NCI-H2107 (cell line): ENCODE measurements around the gene POLR2L.
A peak's percentile ranks its signal among the peaks of the same experiment; 100 is the strongest.

ENCODE experiments used
- DNase-seq: peaks from one replicate; lab custom pipeline; 2025; lab: John Stamatoyannopoulos, UW

The POLR2L gene

DNA sequence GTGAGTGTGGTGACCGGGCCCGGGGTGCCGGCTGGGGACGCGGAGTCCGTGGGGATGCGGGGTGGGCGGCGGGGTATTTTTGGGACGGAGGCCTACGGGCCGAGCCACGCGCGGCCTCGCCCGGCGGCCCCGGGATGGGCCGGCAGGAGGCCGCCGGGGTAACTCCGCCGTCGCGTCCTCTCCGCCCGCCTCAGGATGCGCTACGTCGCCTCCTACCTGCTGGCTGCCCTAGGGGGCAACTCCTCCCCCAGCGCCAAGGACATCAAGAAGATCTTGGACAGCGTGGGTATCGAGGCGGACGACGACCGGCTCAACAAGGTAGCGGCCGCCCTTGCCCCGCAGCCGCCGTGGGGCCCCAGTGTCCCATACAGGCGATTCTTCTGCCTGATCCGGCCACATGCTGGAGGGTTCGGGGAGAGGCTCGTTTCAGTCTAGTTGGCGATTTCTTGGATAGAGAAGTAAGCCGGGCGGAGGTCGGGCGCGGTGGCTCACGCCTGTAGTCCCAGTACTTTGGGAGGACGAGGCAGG is 32.2 kb downstream of the POLR2L start:
- DNase-seq = no peak

- peak; percentile 89 for DNase-seq
Observed at GRCh38 chr11:809287-810039, 32.9 kb downstream of the POLR2L start, which contains the start of gene RPLP2. RPLP2 (plus strand) TSS chr11:809967; CDS start chr11:810235, 268 bp downstream.

DNA sequence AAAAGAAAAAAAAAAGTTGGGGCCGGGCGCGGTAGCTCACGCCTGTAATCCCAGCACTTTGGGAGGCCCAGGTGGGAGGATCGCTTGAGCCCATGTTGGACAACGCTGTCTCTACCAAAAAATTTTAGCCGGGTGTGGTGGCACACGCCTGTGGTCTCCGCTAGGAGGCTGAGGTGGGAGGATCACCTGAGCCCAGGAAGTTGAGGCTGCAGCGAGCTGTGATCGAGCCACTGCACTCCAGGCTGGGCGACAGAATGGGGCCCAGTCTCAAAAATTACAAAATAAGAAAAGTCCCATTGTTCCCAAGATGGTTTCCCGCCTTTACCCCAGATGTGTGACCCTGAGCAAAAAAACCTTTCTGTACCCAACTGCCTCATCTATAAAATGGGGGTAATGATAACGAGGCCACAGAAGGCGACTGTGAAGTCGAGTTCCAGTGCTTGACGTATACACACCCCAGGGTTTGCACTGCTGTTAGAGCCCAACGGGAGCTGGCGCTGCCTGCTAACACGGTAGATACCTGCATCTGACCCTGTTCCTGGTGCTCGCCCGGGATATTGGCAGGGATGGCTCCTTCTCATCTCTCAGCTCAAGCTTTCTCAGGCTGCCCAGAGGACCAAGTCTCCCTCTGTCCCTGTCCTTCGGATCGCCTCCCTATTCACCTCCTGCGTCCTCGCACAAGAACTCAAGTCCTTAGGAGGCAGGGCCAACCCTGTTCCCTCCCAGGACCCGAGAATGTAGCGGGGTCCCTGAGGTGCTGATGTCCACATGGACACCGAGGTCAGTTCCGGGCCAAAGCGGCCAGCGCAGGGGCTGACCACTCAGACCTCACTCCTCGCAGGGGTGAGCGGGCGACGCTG is 33.7 kb downstream of the POLR2L start:
- no peak for DNase-seq

GRCh38 chr11:804599-804964 is 37.7 kb downstream of the POLR2L start:
- DNase-seq = no peak

DNA sequence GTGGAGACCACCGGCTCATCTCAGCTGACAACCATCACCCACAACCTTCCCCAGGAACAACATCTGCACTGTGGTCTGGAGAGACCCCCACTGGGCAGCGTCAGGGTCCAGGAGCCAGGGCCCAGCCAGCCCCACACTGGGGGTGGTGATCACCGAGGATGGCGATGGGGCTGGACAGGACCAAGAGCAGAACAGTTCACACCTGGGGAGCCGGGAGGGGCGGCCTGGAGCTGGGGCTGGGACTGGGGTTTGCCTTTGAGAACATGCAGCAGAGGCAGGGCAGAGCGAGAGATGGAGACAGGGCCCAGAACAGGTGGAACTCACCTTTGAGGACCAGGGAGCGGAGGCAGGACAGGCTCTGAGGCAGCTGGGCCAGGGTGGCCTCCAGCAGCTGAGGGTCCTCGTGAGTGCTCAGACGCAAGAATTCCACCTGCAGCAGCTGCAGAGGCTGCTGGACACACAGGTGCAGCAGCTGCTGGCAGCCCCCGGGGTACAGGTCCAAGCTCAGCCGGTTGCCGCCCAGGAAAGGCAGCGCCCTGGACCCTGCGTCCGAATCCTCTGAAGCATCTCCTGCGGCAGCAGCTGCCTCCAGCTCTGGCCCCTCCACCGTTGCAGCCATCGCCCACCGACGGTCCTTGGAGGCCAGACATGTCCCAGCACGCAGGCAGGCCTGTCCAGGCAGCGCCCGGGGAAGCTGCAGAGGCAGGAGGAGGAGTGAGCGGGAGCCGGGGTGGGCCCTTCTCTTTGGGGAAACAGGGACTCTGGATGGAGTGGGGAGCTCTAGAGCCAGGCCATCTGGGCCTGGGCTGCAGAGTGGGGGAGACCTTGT is 38.3 kb downstream of the POLR2L start:
- no peak for DNase-seq

- no peak for DNase-seq
Observed at GRCh38 chr11:803467-803742, 38.9 kb downstream of the POLR2L start.

GRCh38 chr11:802693-803466 is 39.4 kb downstream of the POLR2L start:
- DNase-seq = no peak

DNA sequence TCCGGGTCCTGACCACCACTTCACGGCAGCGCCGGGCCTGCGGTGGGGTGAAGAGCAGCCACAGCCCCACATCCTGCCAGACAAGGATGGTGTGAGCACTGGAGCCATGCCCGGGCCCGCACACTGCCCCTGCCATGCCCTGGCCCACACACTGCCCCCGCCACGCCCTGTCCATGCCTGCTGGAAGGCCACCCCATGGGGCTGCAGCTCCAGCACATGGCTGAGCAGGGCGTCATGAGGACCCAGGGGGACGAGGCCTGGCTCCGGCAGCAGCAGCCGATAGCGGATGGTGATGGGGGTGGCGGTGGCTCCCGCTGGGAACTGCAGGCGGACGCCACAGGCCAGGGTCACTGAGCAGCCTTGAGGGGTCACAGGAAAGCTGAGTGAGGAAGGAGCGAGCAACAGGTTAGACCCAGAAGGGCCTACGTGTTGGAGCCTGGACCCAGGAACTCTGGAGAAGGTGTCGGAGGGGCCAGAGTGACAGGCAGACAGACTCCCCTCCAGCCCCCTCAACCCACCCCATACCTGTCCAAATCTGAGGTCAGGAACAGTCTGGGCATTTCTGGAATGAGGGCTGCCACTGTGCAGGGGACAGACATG is 40.2 kb downstream of the POLR2L start:
- no peak for DNase-seq

DNA sequence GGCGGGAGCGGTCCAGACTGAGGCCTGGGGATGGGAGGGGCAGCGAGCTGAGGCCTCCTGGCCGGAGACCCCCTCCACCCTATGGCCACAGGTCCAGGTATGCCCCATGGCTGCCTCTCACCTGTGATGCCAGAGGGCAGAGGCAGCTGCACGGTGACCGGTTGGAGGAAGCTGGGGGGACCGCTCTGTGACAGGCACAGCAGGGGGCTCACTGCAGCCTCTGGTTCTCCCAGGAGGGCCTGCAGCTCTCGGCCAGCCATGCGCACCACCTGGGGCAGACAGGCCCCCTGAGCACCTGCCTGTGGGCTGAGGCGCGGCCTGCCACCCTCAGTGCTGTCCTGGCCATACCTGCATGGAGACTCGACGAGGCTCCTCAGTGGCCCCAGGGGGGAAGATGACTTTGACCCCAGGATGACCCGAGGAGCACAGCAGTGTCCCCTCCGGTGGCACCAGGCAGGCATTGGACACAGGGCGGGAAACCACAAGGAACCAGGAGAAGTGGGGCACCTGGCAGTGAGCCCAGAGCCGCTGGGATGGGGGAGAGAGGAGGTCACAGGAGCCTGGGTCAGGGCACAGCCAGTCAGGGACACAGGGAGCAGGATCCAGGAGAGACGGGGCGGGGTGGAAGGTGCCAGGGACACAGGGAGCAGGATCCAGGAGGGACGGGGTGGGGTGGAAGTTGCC is 41.1 kb downstream of the POLR2L start:
- DNase-seq = no peak

GRCh38 chr11:800473-800872 is 41.9 kb downstream of the POLR2L start:
- no peak for DNase-seq

DNA sequence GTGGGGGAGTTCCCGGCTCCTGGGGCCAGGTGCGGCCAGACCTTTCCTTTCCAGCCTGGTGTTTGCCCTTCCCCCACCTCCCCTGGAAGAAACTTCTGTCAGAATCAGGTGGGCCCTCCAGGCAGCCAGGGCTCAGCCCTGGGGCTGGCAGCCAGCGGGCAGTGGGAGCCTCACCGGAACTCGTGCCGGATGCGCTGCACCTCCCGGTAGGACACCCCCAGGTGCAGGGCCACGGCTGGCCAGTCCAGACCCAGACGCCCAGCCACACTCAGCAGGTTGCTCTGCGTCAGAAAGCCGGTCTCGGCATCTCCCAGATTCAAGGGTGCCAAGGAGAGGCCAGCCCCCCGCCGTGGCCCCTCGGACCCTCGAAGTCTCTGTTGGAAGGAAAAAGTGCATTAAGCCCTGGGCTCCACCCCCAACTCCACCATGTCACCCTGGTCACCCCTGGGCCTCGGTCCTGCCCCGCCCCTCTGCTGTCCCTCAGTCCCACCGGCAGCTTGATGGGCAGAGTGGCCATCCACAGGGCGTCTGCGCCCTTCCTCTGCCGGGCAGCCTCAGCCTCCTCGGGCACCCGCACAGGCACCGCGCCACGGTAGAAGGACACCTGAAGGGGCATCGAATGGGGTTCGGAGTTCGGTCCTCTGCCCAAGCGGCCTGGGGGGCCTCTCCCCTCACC is 42.5 kb downstream of the POLR2L start:
- no peak for DNase-seq

- DNase-seq = peak; percentile 41
Observed at GRCh38 chr11:798093-798713, 44.1 kb downstream of the POLR2L start, which contains the start of gene SLC25A22. SLC25A22 (minus strand) TSS chr11:798281; CDS start chr11:795006, 3,275 bp downstream.

DNA sequence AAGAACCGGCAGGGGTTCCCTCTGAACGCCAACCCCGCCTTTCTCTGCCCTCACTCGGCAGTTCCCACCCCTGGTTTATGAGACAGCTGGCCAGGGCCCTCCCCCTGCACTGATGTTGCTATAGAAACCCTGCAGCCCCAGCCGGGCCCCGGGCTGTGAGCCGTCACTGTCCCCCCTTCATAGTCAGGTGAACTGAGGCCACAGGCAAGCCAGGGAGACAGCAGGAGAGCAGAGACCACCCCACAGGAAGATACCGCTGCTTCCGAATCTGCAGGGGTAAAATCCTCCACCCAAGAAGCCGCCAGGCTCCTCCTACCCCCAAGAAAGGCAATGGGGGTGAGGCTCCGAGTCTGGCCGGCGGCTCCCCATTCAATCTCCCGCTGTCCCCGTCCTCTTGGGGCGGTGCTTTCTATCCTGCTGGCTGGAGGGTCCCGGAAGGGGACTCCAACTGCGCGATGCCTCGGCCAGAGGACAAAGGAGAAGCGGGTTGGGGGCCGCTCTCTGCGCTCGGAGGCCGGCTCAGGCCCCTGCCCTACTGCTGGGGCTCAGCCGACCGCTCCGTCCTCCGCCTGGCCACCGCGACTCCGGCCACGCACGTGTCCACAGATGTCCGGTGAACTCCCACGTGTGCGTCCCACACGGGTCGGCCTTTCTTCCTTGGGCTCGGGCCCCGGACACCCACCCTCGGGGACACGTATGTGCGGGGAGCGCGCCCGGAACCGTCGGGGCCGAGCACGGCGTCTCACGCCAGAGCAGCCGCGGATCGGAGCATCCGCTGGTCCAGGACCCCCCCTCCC is 44.8 kb downstream of the POLR2L start:
- DNase-seq = peak; percentile 47

GRCh38 chr11:796565-797295 is 45.6 kb downstream of the POLR2L start:
- DNase-seq = no peak

GRCh38 chr11:795634-796564 is 46.4 kb downstream of the POLR2L start:
- DNase-seq = peak; percentile 49

- no peak for DNase-seq
Observed at GRCh38 chr11:794766-795633, 47.3 kb downstream of the POLR2L start.
